ENCODE data around the gene ZDHHC3. TPM values are rescaled to one million over a fixed set of nuclear protein-coding genes. Genes with fewer than 3 reads are reported as not detected.

ZDHHC3 gene
- total and polyA plus RNA-seq, 7 donors: 43.2 to 82.8 (median 62.9) TPM

- Histone ChIP-seq H3K4me3 (no peak overlapping the region), H3K36me3 (no peaks in the 10 kb centered on the region), H3K4me1 (no peaks in the 10 kb centered on the region), H3K27ac (no peak overlapping the region), H3K27me3 (peaks cover 0 to 25% (median 2%) of the 10 kb centered on the region in 3 donors), H3K9me3 (no peaks in the 10 kb centered on the region)
- intact Hi-C loops (cut with DNase I): no loop called here
- TF ChIP-seq CTCF (IDR thresholded peaks at IDR 0.05) (no peak), EP300 (IDR thresholded peaks at IDR 0.05) (no peak), POLR2AphosphoS5 (IDR thresholded peaks at IDR 0.05) (no peak)
- no peak for DNase-seq
- 74 to 75% methylated on average over 2 of the region's 2 CpGs for WGBS, 2 donors
These were observed 79.5 kb downstream of the ZDHHC3 start for GRCh38 chr3:44896440-44896839.

- Histone ChIP-seq H3K9me3 (no peaks in the 10 kb centered on the region), H3K4me3 (no peak overlapping the region), H3K4me1 (no peaks in the 10 kb centered on the region), H3K36me3 (no peaks in the 10 kb centered on the region), H3K27ac (no peak overlapping the region), H3K27me3 (peaks cover 0 to 14% (median 0%) of the 10 kb centered on the region in 3 donors)
- TF ChIP-seq POLR2AphosphoS5 (IDR thresholded peaks at IDR 0.05) (no peak), CTCF (IDR thresholded peaks at IDR 0.05) (no peak), EP300 (IDR thresholded peaks at IDR 0.05) (no peak), POLR2A (IDR thresholded peaks at IDR 0.05) (no peak)
- DNase-seq: no peak
- intact Hi-C loops (cut with DNase I): no loop called here
- WGBS, 2 donors: 68 to 74% methylated on average over 5 of the region's 5 CpGs
These were observed 81.5 kb downstream of the ZDHHC3 start for GRCh38 chr3:44894485-44894884.

DNA sequence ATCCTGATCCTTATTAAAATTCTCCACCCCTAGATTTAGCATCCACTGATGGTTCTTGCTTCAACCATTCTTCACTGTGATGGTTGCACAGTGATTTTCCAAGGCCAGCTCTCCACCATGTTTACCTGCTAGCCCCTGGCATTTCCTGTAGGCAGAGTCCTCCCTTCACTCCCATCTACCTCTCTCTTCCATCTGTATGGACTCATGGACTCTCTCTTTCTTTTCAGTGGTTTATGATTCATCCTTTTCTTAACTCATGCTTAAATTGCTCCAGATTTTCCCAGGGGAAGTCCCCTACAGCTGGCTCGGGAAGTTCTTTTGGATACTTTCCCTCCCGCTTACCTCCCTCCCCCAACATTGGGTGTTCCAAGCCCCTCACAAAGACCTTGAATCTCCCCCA, 82.9 kb downstream of the ZDHHC3 start:
- no peak for DNase-seq
- Histone ChIP-seq H3K27ac (no peak overlapping the region), H3K4me1 (no peaks in the 10 kb centered on the region), H3K36me3 (no peaks in the 10 kb centered on the region), H3K27me3 (no peaks in the 10 kb centered on the region), H3K4me3 (no peak overlapping the region), H3K9me3 (no peaks in the 10 kb centered on the region)
- intact Hi-C loops (cut with DNase I): no loop called here
- WGBS, 2 donors: 50 to 66% methylated on average over 2 of the region's 2 CpGs
- TF ChIP-seq POLR2A (IDR thresholded peaks at IDR 0.05) (no peak), CTCF (IDR thresholded peaks at IDR 0.05) (no peak), POLR2AphosphoS5 (IDR thresholded peaks at IDR 0.05) (no peak), EP300 (IDR thresholded peaks at IDR 0.05) (no peak)

GRCh38 chr3:44892689-44893088, 83.3 kb downstream of the ZDHHC3 start:
- intact Hi-C loops (cut with DNase I): no loop called here
- H3K9me3 ChIP-seq: no peaks in the 10 kb centered on the region
- H3K27me3 ChIP-seq: no peaks in the 10 kb centered on the region
- no peak overlapping the region for H3K4me3 ChIP-seq
- H3K27ac ChIP-seq: no peak overlapping the region
- no peak for TF ChIP-seq CTCF (IDR thresholded peaks at IDR 0.05)
- no peak for TF ChIP-seq EP300 (IDR thresholded peaks at IDR 0.05)
- no peak for TF ChIP-seq POLR2AphosphoS5 (IDR thresholded peaks at IDR 0.05)
- no peak for TF ChIP-seq POLR2A (IDR thresholded peaks at IDR 0.05)
- DNase-seq: no peak
- no peaks in the 10 kb centered on the region for H3K4me1 ChIP-seq
- H3K36me3 ChIP-seq: no peaks in the 10 kb centered on the region
- 77 to 88% methylated on average over 3 of the region's 3 CpGs for WGBS, 2 donors

- Histone ChIP-seq H3K4me1 (peaks cover 0 to under 1% (median 0%) of the 10 kb centered on the region in 4 donors), H3K9me3 (no peaks in the 10 kb centered on the region), H3K4me3 (no peak overlapping the region), H3K27me3 (no peaks in the 10 kb centered on the region), H3K36me3 (no peaks in the 10 kb centered on the region), H3K27ac (no peak overlapping the region)
- intact Hi-C loops (cut with DNase I): no loop called here
- no peak for DNase-seq
- 67 to 73% methylated on average over 3 of the region's 3 CpGs for WGBS, 2 donors
- TF ChIP-seq EP300 (IDR thresholded peaks at IDR 0.05) (no peak), POLR2A (IDR thresholded peaks at IDR 0.05) (no peak), CTCF (IDR thresholded peaks at IDR 0.05) (no peak), POLR2AphosphoS5 (IDR thresholded peaks at IDR 0.05) (no peak)
These were observed 85.1 kb downstream of the ZDHHC3 start for GRCh38 chr3:44890852-44891251.
